Suprapubic skin (tissue), 4 donors: ENCODE results near the gene HPSE2.

Experiments
- CTCF ChIP-seq, 2 donors: fragments of 200-600 bp in 1 of 2; fragments of 450-650 bp in 1 of 2; sonication (generic) in 1 of 2; IDR thresholded peaks; one replicate each; pipeline ENCODE4 v1.5.1; 2016 to 2019; ENCODE audit warnings: antibody characterized with exemption in 2 of 2, mild to moderate bottlenecking in 1 of 2, moderate library complexity in 1 of 2
- EP300 ChIP-seq: sonication (generic); formaldehyde crosslinking; IDR thresholded peaks from one replicate; pipeline ENCODE4 v1.6.1; 2017; ENCODE audit warnings: antibody characterized with exemption
- POLR2AphosphoS5 ChIP-seq, 3 donors: sonication (generic); formaldehyde crosslinking; IDR thresholded peaks; one replicate each; pipeline ENCODE4 v1.6.1; 2017; ENCODE audit warnings: antibody characterized with exemption in 3 of 3

GRCh38 chr10:98808282-98808892, 427.3 kb downstream of the HPSE2 start:
- TF ChIP-seq CTCF (IDR thresholded peaks at IDR 0.05) (no peak), EP300 (no peak), POLR2AphosphoS5 (IDR thresholded peaks at IDR 0.05) (no peak)
